Neutrophil (primary cell): ENCODE data around the gene SERPINB1.

Experiments used
- H3K27ac ChIP-seq: fragments of 200-600 bp; sonication (generic); 2 replicates; pipeline ENCODE4 v1.5.1; 2016; ENCODE audit warnings: mild to moderate bottlenecking, moderate library complexity
- H3K27me3 ChIP-seq: fragments of 200-600 bp; sonication (generic); 2 replicates; pipeline ENCODE4 v1.6.0; 2016; ENCODE audit warnings: mild to moderate bottlenecking
- H3K36me3 ChIP-seq: fragments of 200-600 bp; sonication (generic); 2 replicates; pipeline ENCODE4 v1.5.1; 2017
- H3K4me1 ChIP-seq, 2 experiments: fragments of 200-600 bp in 1 of 2; sonication (generic) in 1 of 2; 1 replicate in 1 of 2; 2 replicates in 1 of 2; pipeline versions ENCODE4 v1.5.1 to v1.6.1; 2013 to 2016; ENCODE audit warnings: low read depth in 1 of 2, low read length in 1 of 2, mild to moderate bottlenecking in 1 of 2, moderate library complexity in 1 of 2; ENCODE audit not compliant: control insufficient read depth in 1 of 2, insufficient read depth in 1 of 2
- H3K4me3 ChIP-seq, 2 experiments: fragments of 200-600 bp in 1 of 2; sonication (generic) in 1 of 2; 1 replicate in 1 of 2; 2 replicates in 1 of 2; pipeline ENCODE4 v1.5.1; 2013 to 2016; ENCODE audit warnings: low read depth in 1 of 2, low read length in 1 of 2, mild to moderate bottlenecking in 1 of 2, moderate library complexity in 1 of 2
- H3K9me3 ChIP-seq: fragments of 200-600 bp; sonication (generic); 2 replicates; pipeline ENCODE4 v1.5.1; 2016
- CTCF ChIP-seq: fragments of 200-600 bp; sonication (generic); IDR thresholded peaks from 2 replicates; pipeline ENCODE4 v1.5.1; 2016; ENCODE audit warnings: antibody characterized with exemption

The SERPINB1 gene

GRCh38 chr6:2859185-2859700 lies 17.6 kb upstream of the SERPINB1 start:
- H3K4me3 ChIP-seq = no peak overlapping the region

GRCh38 chr6:2857580-2858337 lies 16.1 kb upstream of the SERPINB1 start:
- peak overlapping the region; percentile 41 to 45 for H3K4me3 ChIP-seq
- no peak for TF ChIP-seq CTCF
- no peaks in the 10 kb centered on the region for H3K9me3 ChIP-seq
- no peaks in the 10 kb centered on the region for H3K36me3 ChIP-seq
- H3K27ac ChIP-seq = peak overlapping the region; percentile 83
- peaks cover 62 to 71% of the 10 kb centered on the region in 2 experiments for H3K4me1 ChIP-seq
- no peaks in the 10 kb centered on the region for H3K27me3 ChIP-seq

More at GRCh38 chr6:2859185-2859700, 17.6 kb upstream of the SERPINB1 start:
- Histone ChIP-seq H3K4me1 (peaks cover 47 to 59% of the 10 kb centered on the region in 2 experiments), H3K27ac (peak overlapping the region; percentile 83), H3K27me3 (no peaks in the 10 kb centered on the region), H3K36me3 (no peaks in the 10 kb centered on the region), H3K9me3 (no peaks in the 10 kb centered on the region)
- TF ChIP-seq CTCF = no peak

GRCh38 chr6:2857185-2857579 lies 15.5 kb upstream of the SERPINB1 start:
- Histone ChIP-seq H3K4me1 (peaks cover 67 to 77% of the 10 kb centered on the region in 2 experiments), H3K27me3 (no peaks in the 10 kb centered on the region), H3K9me3 (no peaks in the 10 kb centered on the region), H3K36me3 (no peaks in the 10 kb centered on the region), H3K4me3 (peak overlapping the region in 1 of 2 experiments; percentile 45), H3K27ac (peak overlapping the region; percentile 83)
- no peak for TF ChIP-seq CTCF

GRCh38 chr6:2855061-2855519 lies 13.4 kb upstream of the SERPINB1 start:
- no peaks in the 10 kb centered on the region for H3K36me3 ChIP-seq
- peaks cover 68 to 72% of the 10 kb centered on the region in 2 experiments for H3K4me1 ChIP-seq
- H3K27ac ChIP-seq = peak overlapping the region; percentile 94
- H3K27me3 ChIP-seq = no peaks in the 10 kb centered on the region
- no peak for TF ChIP-seq CTCF
- H3K4me3 ChIP-seq = peak overlapping the region; percentile 47 to 50
- H3K9me3 ChIP-seq = no peaks in the 10 kb centered on the region

- peaks cover 68 to 73% of the 10 kb centered on the region in 2 experiments for H3K4me1 ChIP-seq
- peak overlapping the region; percentile 94 for H3K27ac ChIP-seq
- H3K27me3 ChIP-seq = no peaks in the 10 kb centered on the region
- no peaks in the 10 kb centered on the region for H3K9me3 ChIP-seq
- TF ChIP-seq CTCF = no peak
- H3K4me3 ChIP-seq = peak overlapping the region; percentile 47 to 50
- no peaks in the 10 kb centered on the region for H3K36me3 ChIP-seq
Observed at GRCh38 chr6:2854396-2854982, 12.8 kb upstream of the SERPINB1 start.
